GM23248 (cell line): ENCODE measurements around the gene TPCN2. TPM values are rescaled to one million over a fixed set of nuclear protein-coding genes. Genes with fewer than 3 reads are reported as not detected.

Experiments
- DNase-seq: peaks from one replicate; pipeline ENCODE4 v3.0.0-alpha.2; 2015
- H2AFZ ChIP-seq: fragments of 200-600 bp; sonication (generic); 2 replicates; pipeline ENCODE4 v1.6.1; 2016; ENCODE audit warnings: antibody characterized with exemption
- H3F3A ChIP-seq: fragments of 200-600 bp; sonication (generic); 2 replicates; pipeline ENCODE4 v1.6.1; 2016; ENCODE audit warnings: mild to moderate bottlenecking, antibody characterized with exemption, mixed run types; ENCODE audit not compliant: insufficient read depth
- H3K27ac ChIP-seq: fragments of 200-600 bp; sonication (generic); 2 replicates; pipeline ENCODE4 v1.5.1; 2016; ENCODE audit warnings: mild to moderate bottlenecking
- H3K27me3 ChIP-seq: fragments of 200-600 bp; sonication (generic); replicated peaks from 2 replicates; pipeline ENCODE4 v1.6.1; 2016; ENCODE audit warnings: mild to moderate bottlenecking; ENCODE audit not compliant: insufficient read depth
- H3K36me3 ChIP-seq: fragments of 200-600 bp; sonication (generic); 2 replicates; pipeline ENCODE4 v1.6.1; 2016; ENCODE audit warnings: low read depth, mild to moderate bottlenecking
- H3K4me1 ChIP-seq: fragments of 200-600 bp; sonication (generic); 2 replicates; pipeline ENCODE4 v1.6.1; 2016; ENCODE audit warnings: mild to moderate bottlenecking; ENCODE audit not compliant: insufficient read depth
- H3K4me2 ChIP-seq: fragments of 200-600 bp; sonication (generic); one replicate; pipeline ENCODE4 v1.6.1; 2016; ENCODE audit warnings: mild to moderate bottlenecking; ENCODE audit not compliant: unreplicated experiment
- H3K4me3 ChIP-seq: fragments of 200-600 bp; sonication (generic); 2 replicates; pipeline ENCODE4 v1.5.1; 2016; ENCODE audit warnings: mild to moderate bottlenecking
- H3K79me2 ChIP-seq: fragments of 200-600 bp; sonication (generic); 2 replicates; pipeline ENCODE4 v1.6.1; 2016; ENCODE audit warnings: mild to moderate bottlenecking; ENCODE audit not compliant: insufficient read depth
- H3K9ac ChIP-seq: fragments of 200-600 bp; sonication (generic); 2 replicates; pipeline ENCODE4 v1.6.1; 2016; ENCODE audit warnings: mild to moderate bottlenecking
- H3K9me2 ChIP-seq: fragments of 200-600 bp; sonication (generic); 2 replicates; pipeline ENCODE4 v1.6.1; 2016; ENCODE audit warnings: mixed run types, mild to moderate bottlenecking, moderate library complexity; ENCODE audit not compliant: insufficient read depth
- H3K9me3 ChIP-seq: fragments of 200-600 bp; sonication (generic); one replicate; pipeline ENCODE4 v1.6.1; 2017; ENCODE audit warnings: low read depth
- H4K20me1 ChIP-seq: fragments of 200-600 bp; sonication (generic); 2 replicates; pipeline ENCODE4 v1.6.0; 2016; ENCODE audit not compliant: insufficient read depth
- EZH2 ChIP-seq: fragments of 200-600 bp; sonication (generic); IDR thresholded peaks from 2 replicates; pipeline ENCODE4 v1.6.1; 2018; ENCODE audit warnings: antibody characterized with exemption, mild to moderate bottlenecking; ENCODE audit not compliant: insufficient read depth, poor library complexity, severe bottlenecking
- EZH2phosphoT487 ChIP-seq: fragments of 200-600 bp; sonication (generic); IDR thresholded peaks from 2 replicates; pipeline ENCODE4 v1.6.1; 2018; ENCODE audit warnings: antibody characterized with exemption, moderate library complexity, mild to moderate bottlenecking, low read depth; ENCODE audit not compliant: insufficient read depth
- WGBS, 2 experiments: methylation state at CpG; one replicate each; pipeline ENCODE4 v1.1.6; 2015 to 2017; ENCODE audit warnings: low lambda C conversion rate in 2 of 2, low coverage in 1 of 2; ENCODE audit errors: missing lambda C conversion rate in 2 of 2; 5-methylcytosine and 5-hydroxymethylcytosine counted together
- in situ Hi-C: fragments of 300-500 bp; cut with MboI; formaldehyde crosslinking; loops from 2 replicates; pipeline ENCODE4 v1.15.0; 2020
- microRNA counts: library from miRNA; unstranded; fragments of <30 nt; microRNA quantifications from one replicate; lab custom pipeline; 2016
- microRNA-seq: library from miRNA; unstranded; fragments of <30 nt; microRNA quantifications from one replicate; pipeline ENCODE4, GENCODE V29; 2016; ENCODE audit warnings: borderline number of aligned reads
- polyA plus RNA-seq: library from polyadenylated mRNA; unstranded; fragments of >200 nt; fragmentation: Nextera tagmentation; extraction: Ambion mirVana; gene quantifications from 2 replicates; pipeline ENCODE4 v1.2.1, GENCODE V29; 2016
- small RNA-seq: library from RNA; depleted of rRNA; stranded (forward); fragments of <200 nt; gene quantifications from one replicate; pipeline ENCODE3, GENCODE V24; 2014; ENCODE audit warnings: low read depth, low replicate concordance
- total RNA-seq: library from RNA; depleted of rRNA; stranded (reverse); fragments of >200 nt; shearing (Covaris generic); gene quantifications from 2 replicates; pipeline ENCODE4 v1.2.3, GENCODE V29; 2014; rRNA removed

TPCN2 gene
- total and polyA plus RNA-seq, 2 experiments from 2014 or later = 7.1 to 8.5 TPM

DNA sequence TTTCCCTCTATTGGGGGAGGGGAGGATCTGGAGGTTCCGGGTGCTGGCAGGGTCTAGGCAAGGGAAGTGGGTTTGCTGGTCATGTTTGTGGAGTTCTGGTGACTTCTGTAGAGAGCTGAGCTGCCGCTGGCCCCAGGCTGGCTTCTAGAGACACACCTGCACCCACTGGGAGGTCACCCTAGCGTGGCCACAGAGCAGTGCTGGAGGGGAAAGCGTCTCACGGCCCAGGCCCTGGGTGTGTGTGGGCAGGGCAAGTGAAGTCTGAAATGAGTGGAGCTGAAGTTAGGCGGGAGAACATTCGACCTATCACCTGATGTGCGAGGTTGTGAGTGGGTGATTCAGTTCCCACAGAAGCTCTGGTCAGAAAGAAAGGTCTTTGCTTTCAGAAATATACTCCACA lies 134.9 kb downstream of the TPCN2 start:
- Histone ChIP-seq H3K36me3 (no peaks in the 10 kb centered on the region), H3F3A (no peaks in the 10 kb centered on the region), H3K9me2 (no peaks in the 10 kb centered on the region), H3K4me1 (no peaks in the 10 kb centered on the region), H2AFZ (no peak overlapping the region), H3K9me3 (no peaks in the 10 kb centered on the region), H4K20me1 (no peaks in the 10 kb centered on the region), H3K27ac (no peak overlapping the region), H3K4me2 (no peak overlapping the region), H3K79me2 (no peaks in the 10 kb centered on the region), H3K4me3 (no peak overlapping the region), H3K27me3 (peaks cover 37% of the 10 kb centered on the region), H3K9ac (no peak overlapping the region)
- in situ Hi-C loops = no loop called here
- WGBS, 2 experiments = 40 to 45% methylated on average over 8 of the region's 8 CpGs
- no peak for TF ChIP-seq EZH2
- TF ChIP-seq EZH2phosphoT487 = no peak
- DNase-seq = no peak

MicroRNAs encoded within 50 kb of the gene (microRNA counts, 767-probe panel; counts per million panel counts)
- 447 counts per million, percentile 86 among the panel's probes with 10 or more counts for microRNA hsa-miR-3164 (lab: Ali Mortazavi, UCI)

Small RNAs within 50 kb of the gene (microRNA-seq; reads per million reads assigned to microRNA genes)
- not detected for gene MIR3164

Small RNAs within 50 kb of the gene (small RNA-seq; reads per million reads assigned to genes)
- not detected for gene MIR3164

Other genes with a start within 250 kb of the TPCN2 start
- 20.1 and 23.6 TPM in 2 replicates for gene CPT1A, start 207.0 kb upstream of the TPCN2 start, total RNA-seq
- 9.5 and 9.6 TPM in 2 replicates for gene CPT1A, start 207.0 kb upstream of the TPCN2 start, polyA plus RNA-seq
- gene MRPL21, start 145.1 kb upstream of the TPCN2 start, total RNA-seq = 22.6 and 45.0 TPM in 2 replicates
- gene MRPL21, start 145.1 kb upstream of the TPCN2 start, polyA plus RNA-seq = 122 and 126 TPM in 2 replicates
- 5.2 and 5.8 TPM in 2 replicates for gene IGHMBP2, start 145.0 kb upstream of the TPCN2 start, total RNA-seq
- 7.2 and 9.3 TPM in 2 replicates for gene IGHMBP2, start 145.0 kb upstream of the TPCN2 start, polyA plus RNA-seq
- not detected in 2 replicates for gene MRGPRD, start 67.9 kb upstream of the TPCN2 start, total RNA-seq
- not detected in 2 replicates for gene MRGPRD, start 67.9 kb upstream of the TPCN2 start, polyA plus RNA-seq
- gene MRGPRF, start 35.7 kb upstream of the TPCN2 start, total RNA-seq = 25.3 and 36.0 TPM in 2 replicates
- 20.7 and 21.2 TPM in 2 replicates for gene MRGPRF, start 35.7 kb upstream of the TPCN2 start, polyA plus RNA-seq
- not detected in 2 replicates for gene SMIM38, start 107.0 kb downstream of the TPCN2 start, total RNA-seq
- not detected in 2 replicates for gene SMIM38, start 107.0 kb downstream of the TPCN2 start, polyA plus RNA-seq
- gene MYEOV, start 245.2 kb downstream of the TPCN2 start, total RNA-seq = 0.63 and 0.86 TPM in 2 replicates
- gene MYEOV, start 245.2 kb downstream of the TPCN2 start, polyA plus RNA-seq = 7.2 and 8.7 TPM in 2 replicates